Heart right ventricle (tissue), 16 donors: ENCODE results near the gene RHOT2. TPM values are rescaled to one million over a fixed set of nuclear protein-coding genes. Genes with fewer than 3 reads are reported as not detected.
A peak's percentile ranks its signal among the peaks of the same experiment; 100 is the strongest.

Source experiments
- ATAC-seq, 8 donors: fragments of 200-7000 bp; cut with Tn5 transposase; one replicate each; pipeline ENCODE4 v1.9.1; 2020; ENCODE audit warnings: mild to moderate bottlenecking in 8 of 8, moderate library complexity in 8 of 8, moderate number of reproducible peaks in 1 of 8
- DNase-seq, 2 donors: peaks; one replicate each; pipeline ENCODE4 v3.0.0-alpha.2; 2020
- H3K27ac ChIP-seq, 10 donors: fragments of 200-600 bp; sonication (generic) in 2 of 10; one replicate each; pipeline versions ENCODE4 v1.5.0 to v1.8.0; 2020 to 2022; ENCODE audit warnings: mild to moderate bottlenecking in 3 of 10
- H3K27me3 ChIP-seq, 7 donors: fragments of 200-600 bp; one replicate each; pipeline ENCODE4 v1.8.0; 2021 to 2022; ENCODE audit warnings: mild to moderate bottlenecking in 2 of 7
- H3K36me3 ChIP-seq, 9 donors: fragments of 200-600 bp; sonication (generic) in 1 of 9; one replicate each; pipeline versions ENCODE4 v1.5.0 to v1.8.0; 2020 to 2022; ENCODE audit warnings: mild to moderate bottlenecking in 2 of 9
- H3K4me1 ChIP-seq, 9 donors: fragments of 200-600 bp; sonication (generic) in 1 of 9; one replicate each; pipeline versions ENCODE4 v1.5.0 to v1.8.0; 2020 to 2022; ENCODE audit warnings: mild to moderate bottlenecking in 4 of 9
- H3K4me3 ChIP-seq, 10 donors: fragments of 200-600 bp; sonication (generic) in 2 of 10; one replicate each; pipeline versions ENCODE4 v1.5.0 to v1.8.0; 2020 to 2022; ENCODE audit warnings: mild to moderate bottlenecking in 7 of 10, moderate library complexity in 2 of 10
- H3K9me3 ChIP-seq, 11 donors: fragments of 200-600 bp in 10 of 11; sonication (generic) in 2 of 11; one replicate each; pipeline versions ENCODE4 v1.5.0 to v1.8.0; 2013 to 2022; ENCODE audit warnings: mild to moderate bottlenecking in 2 of 11, control low read depth in 1 of 11, moderate library complexity in 1 of 11
- CTCF ChIP-seq, 9 donors: fragments of 200-600 bp; sonication (generic) in 2 of 9; IDR thresholded peaks; one replicate each; pipeline versions ENCODE4 v1.5.0 to v1.8.0; 2021 to 2022; ENCODE audit warnings: antibody characterized with exemption in 9 of 9, mild to moderate bottlenecking in 5 of 9, moderate library complexity in 1 of 9
- WGBS, 2 donors: extraction: QIAGEN DNeasy Blood & Tissue Kit; methylation state at CpG; one replicate each; pipeline ENCODE4 v1.1.7; 2013; ENCODE audit warnings: inconsistent platforms in 1 of 2; 5-methylcytosine and 5-hydroxymethylcytosine counted together
- intact Hi-C, 10 donors: fragments of 100-400 bp; cut with DNase I; formaldehyde crosslinking; loops; one replicate each; pipeline versions ENCODE4 v1.11.1 to v1.14.2; 2022
- polyA plus RNA-seq, 2 donors: library from polyadenylated mRNA; stranded (reverse); fragments of 200-250 nt; gene quantifications; one replicate each; pipeline ENCODE4 v1.2.3, GENCODE V29; 2013
- total RNA-seq, 10 donors: library from RNA; stranded (reverse); fragmentation: NEBNext Ultra II Directional in 3 of 10; extraction: Animal tissue kit (Norgen Biotek cat#: 25700) in 3 of 10; gene quantifications; one replicate each; pipeline versions ENCODE4 v1.2.1 to v1.2.4, GENCODE V29; 2021 to 2023
- donor health status: Arrhythmogenic right ventricular cardiomyopathy.
- donor health status: ischemic (EF 13 %, LVEDD 7.1; RV severe dilation, severe dysfunction).
- donor health status: healthy with polysubstance abuse.
- donor health status: DM: no; HTN: yes; CAD: no.
- donor health status: DM: no; HTN: no; CAD: no.
- donor health status: ischemic (EF 25% LVEDD 6.9; RV normal size, moderate dysfunction).
- donor health status: ischemic (EF 25% LVEDD 5.7; RV mildly dilated, moderate dysfunction).
- donor health status: healthy.
- donor health status: DM: yes; HTN: yes; CAD: no.
- donor health status: Ischemic cardiomyopathy.
- donor health status: ischemic (EF 35%, LVEDD 5.7; RV mildly dilated, moderate dysfunction).
- donor health status: nonischemic (EF 11% LVEDD 7.7; RV severe dilation, severe dysfunction).
- donor health status: DM: yes; HTN: yes; CAD: no.
- donor health status: PGD.
- donor health status: ischemic (EF 29% LVEDD 5.4; RV normal size, mild dysfunction).
- donor health status: nonischemic (EF 23%, LVEDD 6.1; RV moderate dilation, normal function).

RHOT2 gene
- total and polyA plus RNA-seq, 12 donors: 66.8 to 261 (median 92.6) TPM

DNA sequence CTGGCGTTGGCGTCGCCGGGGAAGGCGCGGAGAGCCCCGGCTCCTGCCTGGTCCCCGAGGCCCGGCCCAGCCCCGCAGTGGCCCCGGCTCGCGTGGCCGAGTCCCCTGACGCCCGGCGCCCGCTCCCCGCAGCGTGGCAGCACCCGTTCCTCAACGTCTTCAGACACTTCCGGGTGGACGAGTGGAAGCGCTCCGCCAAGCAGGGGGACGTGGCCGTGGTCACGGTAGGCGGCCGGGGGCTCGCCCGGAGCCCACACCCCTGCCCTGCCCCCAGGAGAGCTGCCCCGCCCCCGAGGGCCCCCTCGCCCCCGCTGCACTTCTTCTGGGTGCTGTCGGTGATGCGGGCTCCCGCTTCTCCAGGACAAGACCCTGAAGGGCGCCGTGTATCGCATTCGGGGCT is 18.3 kb upstream of the RHOT2 start:
- Histone ChIP-seq H3K4me3 (peak overlapping the region; percentile 65 to 85 (median 74)), H3K27ac (peak overlapping the region in 9 of 10 donors; percentile 80 to 96 (median 89)), H3K4me1 (peaks cover 31 to 55% (median 47%) of the 10 kb centered on the region in 9 donors), H3K9me3 (no peaks in the 10 kb centered on the region), H3K36me3 (peaks cover 0 to 15% (median 0%) of the 10 kb centered on the region in 9 donors), H3K27me3 (no peaks in the 10 kb centered on the region)
- DNase-seq: no peak
- TF ChIP-seq CTCF (IDR thresholded peaks at IDR 0.05): no peak
- 3 to 6% methylated on average over 44 of the region's 44 CpGs for WGBS, 2 donors
- intact Hi-C loops: loop anchor here in 1 of 10 donors (10.0 kb wide), 1 partner anchor 65 kb away; no protein-coding TSS in a partner anchor
- ATAC-seq: peak in 3 of 8 donors; percentile 0 to 1 (median 1)

- intact Hi-C loops: loop anchor here in 1 of 10 donors (10.0 kb wide), 1 partner anchor 67 kb away; no protein-coding TSS in a partner anchor
- H3K27me3 ChIP-seq: no peaks in the 10 kb centered on the region
- TF ChIP-seq CTCF (IDR thresholded peaks at IDR 0.05): no peak
- H3K4me1 ChIP-seq: peaks cover 21 to 33% (median 30%) of the 10 kb centered on the region in 9 donors
- H3K36me3 ChIP-seq: peaks cover 0 to 35% (median 0%) of the 10 kb centered on the region in 9 donors
- no peak overlapping the region for H3K27ac ChIP-seq
- H3K4me3 ChIP-seq: no peak overlapping the region
- no peaks in the 10 kb centered on the region for H3K9me3 ChIP-seq
- WGBS, 2 donors: 87 to 89% methylated on average over 22 of the region's 22 CpGs
- no peak for ATAC-seq
- no peak for DNase-seq
Observed at GRCh38 chr16:651844-652243, 16.1 kb upstream of the RHOT2 start.

- Histone ChIP-seq H3K36me3 (peaks cover 0 to 43% (median 0%) of the 10 kb centered on the region in 9 donors), H3K4me1 (peaks cover 14 to 25% (median 21%) of the 10 kb centered on the region in 9 donors), H3K27me3 (no peaks in the 10 kb centered on the region), H3K9me3 (no peaks in the 10 kb centered on the region), H3K27ac (no peak overlapping the region), H3K4me3 (no peak overlapping the region)
- ATAC-seq (no peak), DNase-seq (no peak)
- intact Hi-C loops: loop anchor here in 1 of 10 donors (10.0 kb wide), 1 partner anchor 68 kb away; no protein-coding TSS in a partner anchor
- 86 to 87% methylated on average over 28 of the region's 28 CpGs for WGBS, 2 donors
- no peak for TF ChIP-seq CTCF (IDR thresholded peaks at IDR 0.05)
Observed at GRCh38 chr16:652454-653305, 15.3 kb upstream of the RHOT2 start.

GRCh38 chr16:654034-654433 is 13.9 kb upstream of the RHOT2 start:
- ATAC-seq (no peak), DNase-seq (no peak)
- H3K27ac ChIP-seq: no peak overlapping the region
- intact Hi-C loops: loop anchor here in 1 of 10 donors (10.0 kb wide), 1 partner anchor 69 kb away; no protein-coding TSS in a partner anchor
- no peak for TF ChIP-seq CTCF (IDR thresholded peaks at IDR 0.05)
- H3K4me1 ChIP-seq: peaks cover 5 to 11% (median 9%) of the 10 kb centered on the region in 9 donors
- H3K9me3 ChIP-seq: no peaks in the 10 kb centered on the region
- WGBS, 2 donors: 91 to 97% methylated on average over 12 of the region's 12 CpGs
- no peak overlapping the region for H3K4me3 ChIP-seq
- no peaks in the 10 kb centered on the region for H3K27me3 ChIP-seq
- H3K36me3 ChIP-seq: peaks cover 0 to 57% (median 0%) of the 10 kb centered on the region in 9 donors
